ENCODE measurements around the gene ATP11C.
"Not testable (repeated sequence)": the region's sequence is repeated elsewhere in the genome, so short reads cannot be mapped to it uniquely, and the experiment has no call there.

The ATP11C gene

DNA sequence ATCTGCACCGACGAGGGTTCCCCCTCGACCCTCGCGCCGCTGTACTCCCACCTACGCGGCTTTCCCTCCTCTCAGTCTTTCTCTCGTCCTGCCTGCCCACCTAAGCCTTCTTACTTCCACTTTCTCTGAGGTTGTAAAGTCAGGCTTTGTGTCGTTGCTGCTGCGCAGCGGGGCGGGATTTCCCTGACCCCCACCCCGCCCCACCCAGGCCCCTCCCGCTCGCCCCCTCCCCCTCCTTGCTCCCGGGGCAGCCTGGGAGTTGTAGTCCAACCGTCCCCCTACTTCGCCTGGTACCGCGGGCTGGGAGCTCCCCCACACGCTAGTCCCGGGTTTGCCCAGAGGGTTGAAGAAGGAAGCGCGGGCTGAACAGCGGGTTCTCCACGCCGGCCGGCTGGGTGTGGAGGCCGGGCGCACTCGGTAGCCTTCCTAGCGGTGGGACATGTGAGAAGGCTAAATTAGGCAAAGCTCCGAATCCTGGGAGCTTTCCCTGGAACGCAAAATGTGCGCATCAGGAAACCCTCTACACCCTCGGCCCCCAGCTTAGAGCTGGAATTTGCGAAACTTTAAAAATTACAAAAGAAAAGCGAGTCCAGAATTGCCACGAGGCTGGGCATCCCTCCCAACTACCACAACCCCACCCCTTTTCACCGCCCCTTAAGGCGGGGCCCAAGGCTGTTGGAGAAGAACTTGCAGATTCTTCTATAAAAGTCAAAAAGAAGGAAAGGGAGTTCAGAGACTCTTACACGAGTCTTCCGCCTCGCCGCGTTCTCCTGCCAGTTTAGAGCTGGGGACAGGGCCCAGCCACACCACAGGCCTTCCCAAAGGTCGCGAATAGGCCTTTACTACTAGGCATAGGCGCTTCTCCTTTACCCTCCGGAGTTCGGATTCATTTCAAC lies at the start of gene ATP11C:
Gene ATP11C (minus strand): TSS at position 153 of the 896 bp plus-strand sequence. CDS start 1,011 bp downstream, outside the sequence.
- DNase-seq (ENCODE audit: low read depth, low spot score): peak; percentile 39

DNA sequence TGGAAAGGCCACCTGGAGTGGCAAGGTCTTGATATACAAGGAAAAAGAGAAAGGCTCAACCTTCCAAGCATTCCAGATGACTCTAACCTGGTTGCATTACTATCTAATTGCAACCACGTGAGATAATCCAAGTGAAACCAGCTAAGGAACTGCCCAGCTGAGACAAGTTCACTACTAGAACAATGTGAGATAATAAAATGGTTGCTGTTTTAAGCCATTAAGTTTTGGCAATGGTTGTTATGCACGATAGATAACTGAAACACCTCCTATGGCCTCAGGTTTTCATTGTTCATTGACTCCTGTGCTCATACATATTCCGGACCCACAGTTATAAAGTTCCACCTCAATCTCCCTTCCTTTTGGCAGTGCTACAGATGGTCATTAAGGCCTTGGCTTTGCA lies 41.6 kb upstream of the ATP11C start:
- no peak for DNase-seq (ENCODE audit: low read depth, low spot score)

GRCh38 chrX:139972629-139973624 lies 40.1 kb upstream of the ATP11C start:
- DNase-seq (ENCODE audit: low read depth, low spot score): no peak

GRCh38 chrX:139972113-139972512 lies 39.3 kb upstream of the ATP11C start:
- DNase-seq (ENCODE audit: low read depth, low spot score): no peak

GRCh38 chrX:139971394-139971749 lies 38.5 kb upstream of the ATP11C start:
- no peak for DNase-seq (ENCODE audit: low read depth, low spot score)

GRCh38 chrX:139969286-139969685 lies 36.4 kb upstream of the ATP11C start:
- DNase-seq (ENCODE audit: low read depth, low spot score): no peak

GRCh38 chrX:139967750-139968149 lies 34.9 kb upstream of the ATP11C start:
- no peak for DNase-seq (ENCODE audit: low read depth, low spot score)

- no peak for DNase-seq (ENCODE audit: low read depth, low spot score)
Observed at GRCh38 chrX:139967300-139967699, 34.4 kb upstream of the ATP11C start.

GRCh38 chrX:139966159-139966558 lies 33.3 kb upstream of the ATP11C start:
- not testable (repeated sequence) for DNase-seq (ENCODE audit: low read depth, low spot score)

GRCh38 chrX:139965421-139965820 lies 32.6 kb upstream of the ATP11C start, which contains the start of gene CXorf66:
TSS of gene CXorf66 (minus strand) at chrX:139965521. CDS start at chrX:139965496, 25 bp downstream.
- DNase-seq (ENCODE audit: low read depth, low spot score): no peak

DNA sequence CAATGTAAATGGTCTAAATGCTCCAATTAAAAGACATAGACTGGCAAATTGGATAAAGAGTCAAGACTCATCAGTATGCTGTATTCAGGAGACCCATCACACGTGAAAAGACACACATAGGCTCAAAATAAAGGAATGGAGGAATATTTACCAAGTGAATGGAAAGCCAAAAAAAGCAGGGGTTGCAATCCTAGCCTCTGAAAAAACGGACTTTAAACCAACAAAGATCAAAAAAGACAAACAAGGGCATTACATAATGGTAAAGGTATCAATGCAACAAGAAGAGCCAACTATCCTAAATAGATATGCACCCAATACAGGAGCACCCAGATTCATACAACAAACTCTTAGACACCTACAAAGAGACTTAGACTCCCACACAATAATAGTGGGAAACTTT lies 28.2 kb upstream of the ATP11C start:
- not testable (repeated sequence) for DNase-seq (ENCODE audit: low read depth, low spot score)

- no peak for DNase-seq (ENCODE audit: low read depth, low spot score)
Observed at GRCh38 chrX:139949703-139950102, 16.9 kb upstream of the ATP11C start.

DNA sequence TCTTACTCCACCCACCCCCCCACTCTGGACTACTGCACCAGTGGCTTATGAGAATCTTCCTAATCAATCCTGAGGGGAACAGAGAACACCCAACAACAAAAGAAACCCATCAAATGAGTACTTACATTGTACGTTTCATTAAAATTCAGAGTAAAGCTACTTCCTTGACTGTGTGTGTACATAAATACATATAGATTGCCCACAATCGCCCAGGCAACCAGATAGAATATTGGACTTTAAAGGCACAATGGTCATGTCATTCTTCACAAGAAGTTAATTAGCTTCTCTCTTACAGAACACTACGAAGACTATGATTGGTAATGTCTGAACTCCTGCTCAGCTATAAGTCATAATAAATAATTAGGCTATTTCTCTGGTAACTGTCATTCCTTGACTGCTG lies 12.2 kb upstream of the ATP11C start:
- DNase-seq (ENCODE audit: low read depth, low spot score): no peak

GRCh38 chrX:139936259-139936658 lies 3.4 kb upstream of the ATP11C start:
- no peak for DNase-seq (ENCODE audit: low read depth, low spot score)

DNA sequence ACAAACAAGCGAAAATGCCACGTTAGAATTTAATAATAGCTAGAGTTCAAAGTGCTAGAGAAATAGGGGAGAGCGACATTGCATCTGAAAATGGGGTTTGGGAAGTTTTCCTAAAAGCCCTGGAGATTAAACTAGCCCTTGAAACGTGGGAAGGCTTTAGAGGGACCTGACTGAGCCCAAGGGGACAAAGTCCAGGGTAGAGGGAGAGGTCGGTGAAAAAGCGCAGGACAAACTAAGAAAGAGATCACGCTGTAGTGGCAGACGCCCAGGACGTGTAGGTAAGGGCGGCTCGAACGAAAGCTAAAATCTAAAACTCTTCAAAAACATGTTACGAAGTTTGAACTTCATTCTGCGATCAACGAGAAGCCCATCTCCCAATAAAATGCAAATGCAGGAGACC lies 1.1 kb upstream of the ATP11C start:
- DNase-seq (ENCODE audit: low read depth, low spot score): no peak

DNA sequence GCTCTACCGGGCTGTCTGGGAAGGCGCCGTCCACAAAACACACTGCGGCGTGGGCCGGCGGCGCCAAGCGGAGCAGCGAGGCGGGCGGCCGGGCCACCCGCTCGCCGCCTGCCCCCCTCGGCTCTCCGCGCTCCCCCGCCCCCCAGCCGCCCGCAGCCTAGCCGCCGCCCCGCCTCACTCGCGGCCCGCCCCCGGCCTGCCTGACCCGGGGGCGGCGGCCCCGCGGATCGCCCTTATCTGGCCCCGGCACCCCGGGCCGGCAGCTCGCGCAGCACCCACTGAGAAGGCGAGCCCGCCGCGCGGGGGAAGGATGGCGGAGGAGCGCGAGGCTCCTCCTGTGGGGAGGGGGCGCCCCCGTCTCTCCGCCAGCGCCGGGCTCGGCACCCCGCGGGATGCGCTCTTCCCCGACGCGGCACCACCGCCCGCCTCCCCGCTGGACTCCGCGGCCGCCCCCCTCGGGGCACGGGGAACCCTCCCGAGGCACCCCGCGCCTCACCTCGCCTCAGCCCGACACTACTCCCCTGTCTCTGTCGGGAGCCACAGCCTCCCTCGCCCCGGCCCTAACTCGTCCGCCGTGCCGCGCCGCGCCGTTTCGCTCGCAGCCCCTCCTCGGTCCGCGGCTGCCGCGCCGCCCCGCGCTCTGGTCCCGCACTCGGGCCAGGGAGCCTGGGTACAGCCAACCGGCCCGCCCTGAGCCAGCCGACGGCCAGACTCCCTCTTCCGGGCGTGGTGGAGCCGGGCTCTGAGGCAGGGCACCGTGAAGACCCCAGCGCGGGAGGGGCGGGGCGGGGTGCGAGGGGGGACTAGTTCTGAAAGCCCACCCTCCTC lies 566 bp downstream of the ATP11C start:
- DNase-seq (ENCODE audit: low read depth, low spot score): no peak

- no peak for DNase-seq (ENCODE audit: low read depth, low spot score)
Observed at GRCh38 chrX:139931646-139932072, 1.2 kb downstream of the ATP11C start.

DNA sequence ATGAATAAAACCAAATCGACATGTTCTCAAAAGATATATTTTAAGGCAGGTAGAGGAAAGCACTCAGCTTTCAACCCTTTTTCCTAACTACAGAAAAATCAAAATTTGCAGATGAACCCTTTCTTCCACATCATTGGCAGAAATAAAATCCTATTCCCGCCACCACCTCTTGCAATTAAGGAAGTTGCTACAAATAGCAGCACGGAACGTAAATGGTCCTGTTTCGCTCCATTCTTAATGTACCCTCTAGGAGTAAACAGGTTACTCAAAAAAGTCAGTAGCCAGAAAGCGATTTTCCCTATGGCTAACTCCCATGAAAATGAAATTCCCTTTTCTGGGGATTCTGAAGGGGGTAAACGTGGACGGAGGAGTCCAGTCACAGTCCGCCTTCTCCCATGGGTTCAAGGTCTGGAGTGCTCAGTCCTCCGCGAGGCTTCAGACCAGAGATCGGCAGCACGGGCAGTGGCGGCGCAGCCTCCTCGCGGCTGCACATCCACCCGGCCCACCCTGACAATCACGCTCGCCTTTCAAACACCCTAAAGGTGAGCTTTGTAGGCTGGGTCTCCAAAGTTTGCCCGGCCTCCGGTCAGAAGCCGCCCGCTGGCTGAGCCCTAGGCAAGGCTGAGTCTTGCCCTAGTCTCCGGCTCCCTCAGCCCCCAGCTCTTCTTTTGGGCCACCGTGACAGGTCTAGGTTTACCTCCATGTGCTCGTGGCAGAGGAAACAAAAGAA lies 1.8 kb downstream of the ATP11C start:
- DNase-seq (ENCODE audit: low read depth, low spot score): no peak

DNA sequence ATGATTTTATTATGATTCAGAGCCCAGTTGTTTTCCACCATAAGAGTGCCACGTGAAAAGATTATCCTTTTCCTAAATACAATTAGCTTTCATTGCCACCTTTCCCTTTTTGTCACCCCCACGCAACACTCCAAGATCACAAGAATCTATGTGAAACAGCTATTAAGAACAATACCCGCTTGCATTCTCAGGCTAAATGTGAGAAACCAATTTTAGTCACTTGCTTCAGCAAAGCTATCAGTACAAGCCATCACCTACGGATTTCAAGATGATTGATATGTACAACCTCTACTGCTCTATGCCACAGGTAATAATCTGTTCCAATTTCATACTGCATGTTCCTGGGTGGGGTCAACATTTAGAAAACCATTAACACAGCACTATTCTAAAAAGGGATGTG lies 2.5 kb downstream of the ATP11C start:
- DNase-seq (ENCODE audit: low read depth, low spot score): no peak

DNA sequence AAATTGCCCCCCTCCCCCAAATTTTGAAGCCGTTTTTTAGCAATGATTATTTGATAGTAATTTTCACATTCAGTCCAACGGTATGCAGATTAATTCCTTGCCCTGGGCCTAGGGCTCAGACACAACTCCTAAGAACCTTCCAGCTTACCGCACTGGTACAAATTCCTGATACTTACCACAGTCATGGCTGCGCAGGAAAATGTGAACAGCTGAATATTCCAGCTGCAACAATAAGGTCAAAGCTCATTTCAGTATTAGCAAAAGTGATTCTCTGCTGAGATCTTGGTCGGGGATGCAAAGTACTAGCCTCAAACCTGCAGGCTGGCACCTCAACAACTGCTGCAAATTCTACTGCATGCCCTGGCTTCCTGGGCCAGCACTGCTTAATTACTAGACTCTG lies 3.0 kb downstream of the ATP11C start:
- no peak for DNase-seq (ENCODE audit: low read depth, low spot score)

DNA sequence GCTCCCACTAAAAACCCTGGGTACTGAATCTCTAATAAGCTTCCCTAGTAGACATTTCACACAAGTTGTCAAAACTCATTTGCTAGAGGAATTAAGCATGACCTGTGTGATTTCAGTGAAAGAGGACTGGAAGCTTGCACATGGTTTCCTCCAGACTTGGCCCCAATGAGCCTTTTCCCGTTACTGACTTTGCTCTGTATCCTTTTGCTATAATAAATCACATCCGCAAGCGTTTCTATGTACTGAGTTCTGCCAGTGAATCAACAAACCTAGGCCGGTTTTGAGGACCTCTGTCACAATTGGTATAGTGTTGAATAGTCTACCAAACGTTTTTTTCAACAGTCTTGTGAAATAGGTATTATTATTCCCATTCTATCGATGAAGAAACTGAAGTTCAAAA lies 8.2 kb downstream of the ATP11C start:
- no peak for DNase-seq (ENCODE audit: low read depth, low spot score)

Data from smooth muscle cell of the brain vasculature (primary cell).